HepG2 (cell line): Measurements from ENCODE around the gene RMDN2. TPM values are rescaled to one million over a fixed set of nuclear protein-coding genes. Genes with fewer than 3 reads are reported as not detected.

Experiments
- CENPBD1 ChIP-seq: sonication (generic); formaldehyde crosslinking; IDR thresholded peaks from 2 replicates; pipeline ENCODE4 v1.8.0; 2022; ENCODE audit warnings: missing genetic modification reagents, low read depth, mild to moderate bottlenecking, borderline replicate concordance
- CTCF ChIP-seq: sonication (generic); formaldehyde crosslinking; IDR thresholded peaks from 2 replicates; pipeline ENCODE4 v1.5.0; 2020; ENCODE audit warnings: mild to moderate bottlenecking, missing genetic modification reagents, moderate library complexity
- EEA1 ChIP-seq: sonication (generic); formaldehyde crosslinking; IDR thresholded peaks from 2 replicates; pipeline ENCODE4 v1.5.1; 2020; ENCODE audit warnings: mild to moderate bottlenecking, missing genetic modification reagents, borderline replicate concordance
- GZF1 ChIP-seq: sonication (generic); formaldehyde crosslinking; IDR thresholded peaks from 2 replicates; pipeline ENCODE4 v1.5.1; 2020; ENCODE audit warnings: mild to moderate bottlenecking, missing genetic modification reagents
- HNF4G ChIP-seq, 2 experiments: sonication (generic) in 1 of 2; formaldehyde crosslinking in 1 of 2; IDR thresholded peaks; 2 replicates each; pipeline versions ENCODE4 v1.4.0 to v1.6.1; 2011 to 2020; ENCODE audit warnings: borderline replicate concordance in 2 of 2, low read depth in 2 of 2, mild to moderate bottlenecking in 2 of 2, low read length in 1 of 2, missing genetic modification reagents in 1 of 2, moderate library complexity in 1 of 2
- JUND ChIP-seq: sonication (generic); formaldehyde crosslinking; IDR thresholded peaks from 2 replicates; pipeline ENCODE4 v1.8.0; 2022; ENCODE audit warnings: mild to moderate bottlenecking, missing genetic modification reagents
- KDM4B ChIP-seq: sonication (generic); formaldehyde crosslinking; IDR thresholded peaks from 2 replicates; pipeline ENCODE4 v1.4.0; 2020; ENCODE audit warnings: missing genetic modification reagents
- RAD21 ChIP-seq: fragments of 450-650 bp; formaldehyde crosslinking; IDR thresholded peaks from 2 replicates; pipeline ENCODE4 v1.5.0; 2020; ENCODE audit warnings: mild to moderate bottlenecking
- RORA ChIP-seq: sonication (generic); formaldehyde crosslinking; IDR thresholded peaks from 2 replicates; pipeline ENCODE4 v1.5.0; 2020; ENCODE audit warnings: mild to moderate bottlenecking, missing genetic modification reagents, moderate library complexity
- STAG1 ChIP-seq: sonication (generic); formaldehyde crosslinking; IDR thresholded peaks from 2 replicates; pipeline ENCODE4 v1.4.0; 2020; ENCODE audit warnings: missing genetic modification reagents
- TEF ChIP-seq: sonication (generic); formaldehyde crosslinking; IDR thresholded peaks from 2 replicates; pipeline ENCODE4 v1.5.0; 2020; ENCODE audit warnings: missing genetic modification reagents
- ZHX2 ChIP-seq, 2 experiments: sonication (generic) in 1 of 2; formaldehyde crosslinking in 1 of 2; IDR thresholded peaks; 2 replicates each; pipeline versions ENCODE4 v1.6.1 to v1.9.0; 2014 to 2022; ENCODE audit warnings: antibody characterized with exemption in 1 of 2, borderline replicate concordance in 1 of 2, inconsistent platforms in 1 of 2, low read depth in 1 of 2, missing genetic modification reagents in 1 of 2
- ZNF512B ChIP-seq: sonication (generic); formaldehyde crosslinking; IDR thresholded peaks from 2 replicates; pipeline ENCODE4 v1.5.1; 2020; ENCODE audit warnings: missing genetic modification reagents, mild to moderate bottlenecking, borderline replicate concordance
- ZNF674 ChIP-seq: sonication (generic); formaldehyde crosslinking; IDR thresholded peaks from 2 replicates; pipeline ENCODE4 v1.5.0; 2020; ENCODE audit warnings: low read depth, mild to moderate bottlenecking, missing genetic modification reagents
- ZSCAN25 ChIP-seq: sonication (generic); formaldehyde crosslinking; IDR thresholded peaks from 2 replicates; pipeline ENCODE4 v1.8.0; 2022; ENCODE audit warnings: mild to moderate bottlenecking, missing genetic modification reagents
- polyA plus RNA-seq, 8 experiments: library from polyadenylated mRNA; depleted of rRNA in 3 of 8; stranded (reverse) in 7 of 8; unstranded in 1 of 8; fragments of >200 nt; fragmentation: Illumina TruSeq in 4 of 8; extraction: Trizol in 4 of 8; gene quantifications; 2 replicates each; pipeline versions ENCODE4 v1.2.1 to v1.2.3, GENCODE V29; 2011 to 2016; ENCODE audit warnings: low read depth in 4 of 8, missing spikeins in 1 of 8, mixed read lengths in 1 of 8; ENCODE audit not compliant: insufficient read depth in 1 of 8
- total RNA-seq, 5 experiments: library from RNA; depleted of rRNA; stranded (reverse); fragments of >200 nt; fragmentation: Illumina TruSeq; extraction: Trizol; gene quantifications; 2 replicates each; pipeline ENCODE4 v1.2.3, GENCODE V29; 2016; ENCODE audit warnings: low read depth in 1 of 5

RMDN2 gene
- total and polyA plus RNA-seq, 2 of the 13 experiments (the other 11 are each of a cell fraction or from before 2014, with no cell fraction given) = 2.3 to 8.9 TPM

GRCh38 chr2:37877457-37878315 lies 47.4 kb upstream of the RMDN2 start (continued):
- TF ChIP-seq ZHX2 (IDR thresholded peaks at IDR 0.05; ENCODE audit: low read depth) (no peak), ZHX2 (CRISPR knock-in tag; IDR thresholded peaks at IDR 0.05; ENCODE audit: borderline replicate concordance) (no peak), RORA (CRISPR knock-in tag) (no peak), STAG1 (CRISPR knock-in tag) (peak; percentile 76), HNF4G (IDR thresholded peaks at IDR 0.05; ENCODE audit: borderline replicate concordance, low read depth, low read length) (no peak), HNF4G (CRISPR knock-in tag; IDR thresholded peaks at IDR 0.05; ENCODE audit: borderline replicate concordance, low read depth) (no peak), KDM4B (CRISPR knock-in tag) (no peak), GZF1 (no peak), EEA1 (no peak), ZSCAN25 (CRISPR knock-in tag) (no peak), ZNF512B (no peak), CENPBD1 (CRISPR knock-in tag) (no peak), TEF (CRISPR knock-in tag) (no peak), JUND (CRISPR knock-in tag) (no peak), CTCF (CRISPR knock-in tag) (peak; percentile 80), ZNF674 (CRISPR knock-in tag) (no peak), RAD21 (peak; percentile 42; the same call in 1 of the 2 replicates)
